Parietal lobe (tissue), 1 donor: ENCODE data around the gene KLHDC2. TPM values are rescaled to one million over a fixed set of nuclear protein-coding genes. Genes with fewer than 3 reads are reported as not detected.

Source experiments
- total RNA-seq: library from RNA; depleted of rRNA; stranded (reverse); fragments of >200 nt; gene quantifications from one replicate; pipeline ENCODE4 v1.2.3, GENCODE V29; 2014

Gene KLHDC2, protein sequence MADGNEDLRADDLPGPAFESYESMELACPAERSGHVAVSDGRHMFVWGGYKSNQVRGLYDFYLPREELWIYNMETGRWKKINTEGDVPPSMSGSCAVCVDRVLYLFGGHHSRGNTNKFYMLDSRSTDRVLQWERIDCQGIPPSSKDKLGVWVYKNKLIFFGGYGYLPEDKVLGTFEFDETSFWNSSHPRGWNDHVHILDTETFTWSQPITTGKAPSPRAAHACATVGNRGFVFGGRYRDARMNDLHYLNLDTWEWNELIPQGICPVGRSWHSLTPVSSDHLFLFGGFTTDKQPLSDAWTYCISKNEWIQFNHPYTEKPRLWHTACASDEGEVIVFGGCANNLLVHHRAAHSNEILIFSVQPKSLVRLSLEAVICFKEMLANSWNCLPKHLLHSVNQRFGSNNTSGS
- 155 TPM for total RNA-seq

GRCh38 chr14:49767571-49768300 is at the start of gene KLHDC2:
Gene KLHDC2 (plus strand): TSS chr14:49768153. CDS start chr14:49768469, 316 bp downstream.

Other genes starting within 250 kb of the KLHDC2 start
- gene RPS29, start 181.8 kb upstream of the KLHDC2 start, total RNA-seq, result 1,735 TPM
- gene LRR1, start 169.2 kb upstream of the KLHDC2 start, total RNA-seq, result 4.7 TPM
- gene RPL36AL, start 147.5 kb upstream of the KLHDC2 start, total RNA-seq, result 102 TPM
- 29.1 TPM for gene MGAT2, start 147.4 kb upstream of the KLHDC2 start, total RNA-seq
- 13.1 TPM for gene DNAAF2, start 132.9 kb upstream of the KLHDC2 start, total RNA-seq
- gene POLE2, start 79.9 kb upstream of the KLHDC2 start, total RNA-seq, result 9.4 TPM
- gene KLHDC1, start 75.0 kb upstream of the KLHDC2 start, total RNA-seq, result 16.6 TPM
- 187 TPM for gene NEMF, start 84.6 kb downstream of the KLHDC2 start, total RNA-seq
- gene ARF6, start 124.9 kb downstream of the KLHDC2 start, total RNA-seq, result 32.2 TPM